ENCODE data around the gene CEBPG.

The CEBPG gene

GRCh38 chr19:33390101-33390907 lies 16.8 kb downstream of the CEBPG start:
- Histone ChIP-seq H3K36me3 (ENCODE audit: control insufficient read depth, insufficient read depth, low read length) (peaks cover 20% of the 10 kb centered on the region), H3K27me3 (ENCODE audit: control insufficient read depth, insufficient read depth, low read length) (no peaks in the 10 kb centered on the region), H3K27ac (ENCODE audit: low read depth, low read length) (no peak overlapping the region), H3K4me3 (ENCODE audit: low read depth, low read length) (no peak overlapping the region), H3K9ac (ENCODE audit: low read length) (no peak overlapping the region), H3K4me1 (ENCODE audit: control insufficient read depth, insufficient read depth, low read length) (peaks cover 4% of the 10 kb centered on the region; the same call in 1 of the 2 replicates), H3K9me3 (ENCODE audit: control insufficient read depth, insufficient read depth, low read depth, low read length) (no peaks in the 10 kb centered on the region)

DNA sequence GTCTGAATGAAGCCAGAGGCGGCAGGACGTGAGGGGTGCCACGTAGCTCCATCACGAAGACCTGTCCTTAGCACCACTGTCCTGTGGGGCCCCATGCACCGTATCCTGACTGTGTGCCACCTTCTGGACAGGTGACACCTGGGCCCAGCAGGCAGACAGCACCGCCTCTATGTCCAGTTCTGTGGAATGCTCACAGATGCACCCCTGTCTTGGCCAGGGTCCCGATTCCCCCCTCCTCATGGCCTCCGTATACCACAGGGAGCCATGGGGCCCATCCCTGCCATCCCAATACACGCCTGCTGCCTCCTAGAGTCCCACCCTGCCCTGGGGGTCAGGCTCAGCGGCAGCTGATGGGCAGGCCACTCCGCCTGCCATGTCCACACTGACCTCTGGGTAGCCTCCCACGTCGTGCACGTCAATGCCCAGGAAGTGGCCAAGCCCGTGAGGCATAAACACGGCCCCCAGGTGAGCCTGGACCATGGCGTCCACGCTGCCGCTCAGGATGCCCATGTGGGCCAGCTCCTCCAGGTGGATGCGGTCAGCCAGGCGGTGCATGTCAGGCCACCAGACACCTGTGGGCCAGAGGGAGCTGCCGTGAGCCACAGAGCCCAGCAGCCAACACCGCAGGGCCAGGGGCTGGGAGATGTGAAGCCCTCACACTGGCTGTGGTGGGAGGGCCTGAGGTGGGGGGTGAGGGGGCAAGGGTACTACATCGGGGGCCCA lies 17.6 kb downstream of the CEBPG start:
- Histone ChIP-seq H3K36me3 (ENCODE audit: control insufficient read depth, insufficient read depth, low read length) (peaks cover 15% of the 10 kb centered on the region), H3K27me3 (ENCODE audit: control insufficient read depth, insufficient read depth, low read length) (no peaks in the 10 kb centered on the region), H3K9ac (ENCODE audit: low read length) (no peak overlapping the region), H3K27ac (ENCODE audit: low read depth, low read length) (no peak overlapping the region), H3K9me3 (ENCODE audit: control insufficient read depth, insufficient read depth, low read depth, low read length) (no peaks in the 10 kb centered on the region), H3K4me1 (ENCODE audit: control insufficient read depth, insufficient read depth, low read length) (peaks cover 4% of the 10 kb centered on the region; the same call in 1 of the 2 replicates), H3K4me3 (ENCODE audit: low read depth, low read length) (no peak overlapping the region)

DNA sequence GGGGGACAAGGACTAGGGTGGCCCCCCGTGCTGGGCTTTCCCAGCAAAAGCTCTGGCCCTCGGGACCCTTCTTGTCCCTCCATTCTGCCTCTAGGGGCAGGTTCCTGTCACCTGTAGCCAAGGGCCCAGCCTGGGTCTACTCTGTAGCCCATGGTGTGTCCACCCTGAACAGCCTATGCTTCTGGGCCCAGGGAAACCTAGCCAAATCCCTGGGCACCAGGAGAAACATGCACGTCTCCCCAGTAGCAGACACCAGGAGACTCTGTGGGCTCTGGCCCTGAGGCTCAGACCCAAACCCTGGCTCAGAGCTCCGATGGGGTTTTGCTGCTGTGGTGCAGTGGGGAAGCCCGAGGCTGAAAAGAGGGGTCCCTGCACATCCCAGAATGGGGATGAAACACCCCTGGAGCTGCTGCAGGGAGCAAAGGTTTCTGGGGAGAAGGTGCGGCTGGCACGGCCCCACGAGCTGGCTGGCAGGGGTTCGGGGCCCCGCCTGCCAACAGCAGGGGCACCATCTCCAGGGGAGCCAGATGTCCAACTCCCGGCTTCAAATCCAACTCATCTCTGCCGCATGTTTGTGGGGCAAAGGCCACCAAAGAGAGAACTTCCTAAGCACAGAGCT lies 18.2 kb downstream of the CEBPG start:
- H3K27me3 ChIP-seq (ENCODE audit: control insufficient read depth, insufficient read depth, low read length) = no peaks in the 10 kb centered on the region
- H3K4me1 ChIP-seq (ENCODE audit: control insufficient read depth, insufficient read depth, low read length) = peaks cover 6% of the 10 kb centered on the region
- H3K36me3 ChIP-seq (ENCODE audit: control insufficient read depth, insufficient read depth, low read length) = peaks cover 9% of the 10 kb centered on the region
- no peaks in the 10 kb centered on the region for H3K9me3 ChIP-seq (ENCODE audit: control insufficient read depth, insufficient read depth, low read depth, low read length)
- no peak overlapping the region for H3K9ac ChIP-seq (ENCODE audit: low read length)
- H3K27ac ChIP-seq (ENCODE audit: low read depth, low read length) = no peak overlapping the region
- no peak overlapping the region for H3K4me3 ChIP-seq (ENCODE audit: low read depth, low read length)

DNA sequence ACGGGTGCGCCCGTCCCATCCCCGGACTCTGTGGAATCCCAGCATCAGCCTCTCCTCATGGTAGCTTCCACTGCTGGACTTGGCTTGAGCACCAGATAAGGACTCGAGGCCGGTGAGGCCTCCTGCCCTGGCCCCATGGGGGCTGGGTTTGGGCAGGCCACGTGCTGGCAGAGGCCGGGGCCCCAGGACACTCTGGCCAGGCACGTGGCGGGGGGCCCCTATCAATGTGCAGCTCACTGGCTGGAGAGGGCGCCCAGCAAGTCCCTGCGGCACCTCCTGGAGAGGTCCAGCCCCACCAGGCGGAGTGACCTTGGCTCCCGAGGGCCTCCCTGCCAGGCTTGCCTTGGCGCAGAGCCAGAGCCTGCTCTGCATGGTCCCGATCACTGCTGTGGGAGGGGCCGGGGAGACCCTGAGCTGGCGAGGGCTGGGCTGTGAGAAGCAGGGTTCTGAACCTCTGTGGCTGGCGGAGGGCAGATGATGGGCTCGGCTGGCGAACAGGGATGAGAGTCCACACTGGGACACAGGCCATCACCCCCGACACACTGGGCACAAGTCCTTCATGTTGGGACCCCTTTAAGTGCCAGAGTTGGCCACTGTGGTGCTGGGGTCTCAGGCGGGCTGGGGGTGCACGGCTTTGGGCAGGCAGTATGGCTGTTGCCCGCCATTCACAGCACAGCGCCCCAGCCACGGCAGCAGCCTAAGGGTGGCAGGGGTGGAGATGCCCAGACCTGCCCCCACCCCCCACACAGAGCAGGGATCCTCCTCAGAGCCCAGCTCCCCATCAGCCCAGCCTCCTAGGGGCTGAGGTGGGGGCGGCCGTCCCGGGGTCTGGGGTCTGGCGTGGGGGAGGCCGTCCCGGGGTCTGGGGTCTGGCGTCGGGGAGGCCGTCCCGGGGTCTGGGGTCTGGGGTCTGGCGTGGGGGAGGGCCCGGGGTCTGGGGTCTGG lies 19.1 kb downstream of the CEBPG start:
- Histone ChIP-seq H3K36me3 (ENCODE audit: control insufficient read depth, insufficient read depth, low read length) (peaks cover 4% of the 10 kb centered on the region; the same call in 1 of the 2 replicates), H3K4me1 (ENCODE audit: control insufficient read depth, insufficient read depth, low read length) (peaks cover 12% of the 10 kb centered on the region), H3K27me3 (ENCODE audit: control insufficient read depth, insufficient read depth, low read length) (no peaks in the 10 kb centered on the region), H3K27ac (ENCODE audit: low read depth, low read length) (0 out of 2 replicates have a peak overlapping the region, but pooled peaks have one; percentile 26), H3K9ac (ENCODE audit: low read length) (no peak overlapping the region), H3K9me3 (ENCODE audit: control insufficient read depth, insufficient read depth, low read depth, low read length) (no peaks in the 10 kb centered on the region), H3K4me3 (ENCODE audit: low read depth, low read length) (no peak overlapping the region)

DNA sequence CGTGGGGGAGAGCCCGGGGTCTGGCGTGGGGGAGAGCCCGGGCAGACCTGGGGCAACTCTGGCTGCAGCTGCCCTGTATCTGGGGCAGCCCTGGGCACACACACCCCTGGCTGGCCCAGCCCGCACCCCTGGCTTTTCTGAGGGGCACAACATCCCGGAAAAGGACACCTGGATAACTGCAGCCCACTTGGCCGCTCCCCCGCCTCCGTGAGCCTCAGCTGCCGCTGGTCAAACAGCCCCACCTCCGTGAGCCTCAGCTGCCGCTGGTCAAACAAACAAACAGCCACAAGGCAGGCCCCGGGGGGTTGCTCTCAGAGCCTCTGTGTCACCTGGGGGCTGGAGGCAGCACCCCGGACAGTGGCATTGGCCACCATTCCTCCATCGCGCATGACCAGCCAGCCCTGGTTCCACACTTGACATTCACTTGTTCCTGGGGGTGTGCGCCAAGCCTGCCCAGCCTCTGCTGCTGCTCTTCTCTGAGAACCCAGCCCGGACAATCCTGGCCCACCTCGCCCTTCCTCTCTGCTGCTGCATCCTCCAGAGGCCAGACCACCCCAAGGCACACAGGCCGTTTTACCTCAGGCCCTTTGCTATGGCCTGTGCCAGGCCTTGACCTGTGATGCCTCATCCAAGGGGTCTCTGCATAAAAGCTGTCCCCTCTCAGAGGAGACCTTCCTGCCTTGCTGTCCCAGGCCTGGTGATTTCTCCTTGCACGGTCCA lies 19.9 kb downstream of the CEBPG start:
- Histone ChIP-seq H3K4me3 (ENCODE audit: low read depth, low read length) (no peak overlapping the region), H3K9ac (ENCODE audit: low read length) (no peak overlapping the region), H3K27me3 (ENCODE audit: control insufficient read depth, insufficient read depth, low read length) (no peaks in the 10 kb centered on the region), H3K36me3 (ENCODE audit: control insufficient read depth, insufficient read depth, low read length) (0 out of 2 replicates have a peak, but pooled peaks cover 3% of the 10 kb centered on the region), H3K9me3 (ENCODE audit: control insufficient read depth, insufficient read depth, low read depth, low read length) (no peaks in the 10 kb centered on the region), H3K27ac (ENCODE audit: low read depth, low read length) (no peak overlapping the region), H3K4me1 (ENCODE audit: control insufficient read depth, insufficient read depth, low read length) (peaks cover 12% of the 10 kb centered on the region)

- peaks cover 12% of the 10 kb centered on the region for H3K4me1 ChIP-seq (ENCODE audit: control insufficient read depth, insufficient read depth, low read length)
These were observed 20.7 kb downstream of the CEBPG start for GRCh38 chr19:33394006-33394722.

DNA sequence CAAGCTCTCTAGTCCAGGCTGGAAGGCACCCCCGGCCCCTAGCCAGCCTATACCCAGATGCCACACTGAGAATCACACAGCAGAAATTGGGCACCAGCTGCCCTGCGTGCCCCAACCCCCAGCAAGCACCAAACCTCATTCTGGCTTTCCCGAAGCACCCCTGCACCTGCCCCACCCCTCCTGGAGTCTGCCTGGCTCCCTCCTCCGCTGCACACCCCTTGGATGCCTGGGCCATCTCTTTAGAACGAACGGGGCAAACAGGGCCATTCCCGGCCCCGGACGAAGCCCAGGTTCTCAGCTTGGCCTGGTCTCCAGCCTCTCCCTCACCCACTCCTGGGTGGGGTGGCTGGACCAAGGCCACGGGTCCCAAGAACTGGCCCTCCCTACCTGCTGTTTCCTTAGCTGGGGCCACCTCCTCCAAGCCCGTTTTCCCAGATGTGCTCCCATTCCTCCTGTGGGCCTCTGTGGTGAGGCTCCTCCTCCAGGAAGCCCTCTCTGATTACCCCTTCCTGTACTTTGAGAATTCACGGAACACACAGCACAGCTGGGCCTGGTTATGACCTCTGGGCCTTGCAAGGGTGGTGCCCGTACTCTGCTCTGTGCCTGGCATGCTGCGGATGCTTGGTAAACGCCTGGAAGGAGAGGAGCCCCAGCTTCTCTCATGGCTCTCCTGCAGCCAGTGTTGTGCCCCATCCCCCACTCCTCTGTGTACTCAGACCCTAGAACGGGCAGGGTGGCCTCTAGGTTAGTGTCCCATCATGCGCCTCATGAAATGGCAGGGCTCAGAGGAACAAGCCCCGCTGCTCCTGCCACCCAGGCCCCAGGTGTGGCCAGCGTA lies 21.4 kb downstream of the CEBPG start:
- Histone ChIP-seq H3K4me1 (ENCODE audit: control insufficient read depth, insufficient read depth, low read length) (peaks cover 12% of the 10 kb centered on the region), H3K4me3 (ENCODE audit: low read depth, low read length) (no peak overlapping the region), H3K36me3 (ENCODE audit: control insufficient read depth, insufficient read depth, low read length) (no peaks in the 10 kb centered on the region), H3K9me3 (ENCODE audit: control insufficient read depth, insufficient read depth, low read depth, low read length) (no peaks in the 10 kb centered on the region), H3K9ac (ENCODE audit: low read length) (no peak overlapping the region), H3K27ac (ENCODE audit: low read depth, low read length) (no peak overlapping the region), H3K27me3 (ENCODE audit: control insufficient read depth, insufficient read depth, low read length) (no peaks in the 10 kb centered on the region)

More at GRCh38 chr19:33394006-33394722, 20.7 kb downstream of the CEBPG start:
- no peak overlapping the region for H3K4me3 ChIP-seq (ENCODE audit: low read depth, low read length)
- H3K9me3 ChIP-seq (ENCODE audit: control insufficient read depth, insufficient read depth, low read depth, low read length) = no peaks in the 10 kb centered on the region
- H3K36me3 ChIP-seq (ENCODE audit: control insufficient read depth, insufficient read depth, low read length) = 0 out of 2 replicates have a peak, but pooled peaks cover 2% of the 10 kb centered on the region
- no peak overlapping the region for H3K27ac ChIP-seq (ENCODE audit: low read depth, low read length)
- no peak overlapping the region for H3K9ac ChIP-seq (ENCODE audit: low read length)
- H3K27me3 ChIP-seq (ENCODE audit: control insufficient read depth, insufficient read depth, low read length) = no peaks in the 10 kb centered on the region

DNA sequence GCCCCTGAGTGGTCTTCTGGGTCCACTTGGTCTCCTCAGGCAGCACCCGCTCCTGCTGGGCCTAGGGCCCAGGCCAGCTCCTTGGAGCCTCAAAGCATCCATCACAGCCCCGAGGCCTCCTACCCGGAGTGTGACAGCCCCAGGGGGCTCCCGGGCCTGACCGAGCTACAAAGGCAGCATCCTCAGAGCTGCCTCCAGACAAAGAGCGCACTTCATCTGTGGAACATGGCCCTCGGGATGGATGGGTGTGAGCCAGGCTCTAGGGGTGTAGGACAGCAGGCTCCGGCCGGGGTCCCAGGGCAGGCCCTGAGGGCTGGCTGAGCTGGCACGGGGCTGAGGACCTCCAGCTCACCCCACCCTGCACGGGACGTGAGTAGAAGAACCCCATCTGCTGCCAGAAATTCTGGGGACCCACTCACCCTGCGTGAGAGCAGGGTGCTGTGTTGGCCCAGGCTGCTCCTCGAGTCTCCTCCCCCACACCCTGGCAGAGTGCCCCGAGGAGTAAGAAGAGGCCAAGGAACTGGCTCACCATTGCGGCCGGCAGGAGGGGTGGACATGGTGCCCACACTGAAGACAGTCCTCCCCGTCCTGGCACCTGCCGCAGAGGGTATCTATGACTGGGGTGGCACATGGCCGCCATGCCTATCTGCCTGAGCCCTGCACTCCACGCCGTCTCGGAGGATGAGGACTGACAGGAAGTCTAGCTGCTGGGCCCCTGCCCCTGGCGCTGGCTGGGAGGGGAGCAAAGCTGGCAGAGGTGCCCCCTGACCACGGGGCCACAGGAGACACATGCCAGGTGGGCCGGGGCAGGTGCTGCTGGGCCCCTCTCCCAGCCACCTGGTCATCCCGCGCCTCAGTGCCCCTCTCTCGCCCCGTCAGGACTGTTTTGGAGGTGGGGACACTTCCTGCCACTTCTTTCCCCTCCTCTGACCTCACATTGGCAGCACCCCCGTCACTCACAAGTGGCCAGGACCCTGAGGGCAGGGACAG lies 22.3 kb downstream of the CEBPG start:
- Histone ChIP-seq H3K27ac (ENCODE audit: low read depth, low read length) (no peak overlapping the region), H3K4me3 (ENCODE audit: low read depth, low read length) (no peak overlapping the region), H3K9me3 (ENCODE audit: control insufficient read depth, insufficient read depth, low read depth, low read length) (no peaks in the 10 kb centered on the region), H3K27me3 (ENCODE audit: control insufficient read depth, insufficient read depth, low read length) (no peaks in the 10 kb centered on the region), H3K36me3 (ENCODE audit: control insufficient read depth, insufficient read depth, low read length) (no peaks in the 10 kb centered on the region), H3K9ac (ENCODE audit: low read length) (no peak overlapping the region), H3K4me1 (ENCODE audit: control insufficient read depth, insufficient read depth, low read length) (peaks cover 12% of the 10 kb centered on the region)

All from HUES6 (cell line).